Measurements from ENCODE around the gene CYP2C19.
"Not testable (repeated sequence)": the region's sequence is repeated elsewhere in the genome, so short reads cannot be mapped to it uniquely, and the experiment has no call there.

Gene CYP2C19

GRCh38 chr10:94762393-94762792 lies at the start of gene CYP2C19:
CYP2C19 (plus strand) TSS chr10:94762681; CDS start chr10:94762706, 25 bp downstream.
- no peak for DNase-seq (ENCODE audit: low read depth)
- Histone ChIP-seq H3K9me3 (ENCODE audit: control insufficient read depth, low read length) (no peaks in the 10 kb centered on the region), H3K27me3 (replicated peaks; ENCODE audit: control insufficient read depth, insufficient read depth, low read length) (no peaks in the 10 kb centered on the region), H3K36me3 (ENCODE audit: control insufficient read depth, insufficient read depth, low read length, severe bottlenecking) (no peaks in the 10 kb centered on the region), H3K4me3 (ENCODE audit: low read length) (no peak within 1 kb of the TSS), H3K9ac (ENCODE audit: low read length) (no peak within 1 kb of the TSS), H3K4me1 (ENCODE audit: control insufficient read depth, insufficient read depth, low read length) (no peaks in the 10 kb centered on the region)

GRCh38 chr10:94725871-94726270 lies 36.6 kb upstream of the CYP2C19 start:
- no peak for DNase-seq (ENCODE audit: low read depth)
- Histone ChIP-seq H3K9me3 (ENCODE audit: control insufficient read depth, low read length) (no peaks in the 10 kb centered on the region), H3K4me3 (ENCODE audit: low read length) (no peak overlapping the region), H3K27me3 (replicated peaks; ENCODE audit: control insufficient read depth, insufficient read depth, low read length) (no peaks in the 10 kb centered on the region), H3K9ac (ENCODE audit: low read length) (no peak overlapping the region), H3K4me1 (ENCODE audit: control insufficient read depth, insufficient read depth, low read length) (no peaks in the 10 kb centered on the region), H3K36me3 (ENCODE audit: control insufficient read depth, insufficient read depth, low read length, severe bottlenecking) (no peaks in the 10 kb centered on the region)

GRCh38 chr10:94735197-94735596 lies 27.3 kb upstream of the CYP2C19 start:
- DNase-seq (ENCODE audit: low read depth) = no peak

GRCh38 chr10:94738588-94738987 lies 23.9 kb upstream of the CYP2C19 start:
- no peak for DNase-seq (ENCODE audit: low read depth)
- H3K9me3 ChIP-seq (ENCODE audit: control insufficient read depth, low read length) = no peaks in the 10 kb centered on the region
- H3K4me1 ChIP-seq (ENCODE audit: control insufficient read depth, insufficient read depth, low read length) = no peaks in the 10 kb centered on the region
- no peaks in the 10 kb centered on the region for H3K27me3 ChIP-seq (replicated peaks; ENCODE audit: control insufficient read depth, insufficient read depth, low read length)
- H3K4me3 ChIP-seq (ENCODE audit: low read length) = no peak overlapping the region
- no peaks in the 10 kb centered on the region for H3K36me3 ChIP-seq (ENCODE audit: control insufficient read depth, insufficient read depth, low read length, severe bottlenecking)
- H3K9ac ChIP-seq (ENCODE audit: low read length) = no peak overlapping the region

More at GRCh38 chr10:94735197-94735596, 27.3 kb upstream of the CYP2C19 start:
- no peaks in the 10 kb centered on the region for H3K36me3 ChIP-seq (ENCODE audit: control insufficient read depth, insufficient read depth, low read length, severe bottlenecking)
- no peaks in the 10 kb centered on the region for H3K27me3 ChIP-seq (replicated peaks; ENCODE audit: control insufficient read depth, insufficient read depth, low read length)
- H3K9ac ChIP-seq (ENCODE audit: low read length) = no peak overlapping the region
- no peak overlapping the region for H3K4me3 ChIP-seq (ENCODE audit: low read length)
- no peaks in the 10 kb centered on the region for H3K9me3 ChIP-seq (ENCODE audit: control insufficient read depth, low read length)
- H3K4me1 ChIP-seq (ENCODE audit: control insufficient read depth, insufficient read depth, low read length) = no peaks in the 10 kb centered on the region

GRCh38 chr10:94747137-94747536 lies 15.3 kb upstream of the CYP2C19 start:
- no peak for DNase-seq (ENCODE audit: low read depth)
- Histone ChIP-seq H3K9ac (ENCODE audit: low read length) (no peak overlapping the region), H3K4me3 (ENCODE audit: low read length) (no peak overlapping the region), H3K9me3 (ENCODE audit: control insufficient read depth, low read length) (no peaks in the 10 kb centered on the region), H3K36me3 (ENCODE audit: control insufficient read depth, insufficient read depth, low read length, severe bottlenecking) (no peaks in the 10 kb centered on the region), H3K4me1 (ENCODE audit: control insufficient read depth, insufficient read depth, low read length) (no peaks in the 10 kb centered on the region), H3K27me3 (replicated peaks; ENCODE audit: control insufficient read depth, insufficient read depth, low read length) (no peaks in the 10 kb centered on the region)

GRCh38 chr10:94747838-94748237 lies 14.6 kb upstream of the CYP2C19 start:
- H3K4me3 ChIP-seq (ENCODE audit: low read length) = no peak overlapping the region
- H3K4me1 ChIP-seq (ENCODE audit: control insufficient read depth, insufficient read depth, low read length) = no peaks in the 10 kb centered on the region
- no peaks in the 10 kb centered on the region for H3K9me3 ChIP-seq (ENCODE audit: control insufficient read depth, low read length)
- H3K27me3 ChIP-seq (replicated peaks; ENCODE audit: control insufficient read depth, insufficient read depth, low read length) = no peaks in the 10 kb centered on the region
- no peaks in the 10 kb centered on the region for H3K36me3 ChIP-seq (ENCODE audit: control insufficient read depth, insufficient read depth, low read length, severe bottlenecking)
- no peak for DNase-seq (ENCODE audit: low read depth)
- H3K9ac ChIP-seq (ENCODE audit: low read length) = no peak overlapping the region

GRCh38 chr10:94757916-94758315 lies 4.6 kb upstream of the CYP2C19 start:
- no peaks in the 10 kb centered on the region for H3K36me3 ChIP-seq (ENCODE audit: control insufficient read depth, insufficient read depth, low read length, severe bottlenecking)
- H3K4me3 ChIP-seq (ENCODE audit: low read length) = no peak overlapping the region
- no peaks in the 10 kb centered on the region for H3K4me1 ChIP-seq (ENCODE audit: control insufficient read depth, insufficient read depth, low read length)
- H3K27me3 ChIP-seq (replicated peaks; ENCODE audit: control insufficient read depth, insufficient read depth, low read length) = no peaks in the 10 kb centered on the region
- DNase-seq (ENCODE audit: low read depth) = no peak
- no peak overlapping the region for H3K9ac ChIP-seq (ENCODE audit: low read length)
- no peaks in the 10 kb centered on the region for H3K9me3 ChIP-seq (ENCODE audit: control insufficient read depth, low read length)

GRCh38 chr10:94760586-94761178 lies 1.8 kb upstream of the CYP2C19 start:
- DNase-seq (ENCODE audit: low read depth) = no peak
- H3K4me3 ChIP-seq (ENCODE audit: low read length) = no peak overlapping the region
- no peaks in the 10 kb centered on the region for H3K27me3 ChIP-seq (replicated peaks; ENCODE audit: control insufficient read depth, insufficient read depth, low read length)
- no peaks in the 10 kb centered on the region for H3K36me3 ChIP-seq (ENCODE audit: control insufficient read depth, insufficient read depth, low read length, severe bottlenecking)
- no peak overlapping the region for H3K9ac ChIP-seq (ENCODE audit: low read length)
- no peaks in the 10 kb centered on the region for H3K4me1 ChIP-seq (ENCODE audit: control insufficient read depth, insufficient read depth, low read length)
- H3K9me3 ChIP-seq (ENCODE audit: control insufficient read depth, low read length) = no peaks in the 10 kb centered on the region

GRCh38 chr10:94775425-94775824 lies 12.9 kb downstream of the CYP2C19 start:
- not testable (repeated sequence) for H3K27me3 ChIP-seq (replicated peaks; ENCODE audit: control insufficient read depth, insufficient read depth, low read length); H3K9me3 ChIP-seq (ENCODE audit: control insufficient read depth, low read length); H3K9ac ChIP-seq (ENCODE audit: low read length); DNase-seq (ENCODE audit: low read depth); H3K36me3 ChIP-seq (ENCODE audit: control insufficient read depth, insufficient read depth, low read length, severe bottlenecking); H3K4me1 ChIP-seq (ENCODE audit: control insufficient read depth, insufficient read depth, low read length); H3K4me3 ChIP-seq (ENCODE audit: low read length)

- no peak for DNase-seq (ENCODE audit: low read depth)
- no peaks in the 10 kb centered on the region for H3K27me3 ChIP-seq (replicated peaks; ENCODE audit: control insufficient read depth, insufficient read depth, low read length)
- no peaks in the 10 kb centered on the region for H3K9me3 ChIP-seq (ENCODE audit: control insufficient read depth, low read length)
- no peaks in the 10 kb centered on the region for H3K36me3 ChIP-seq (ENCODE audit: control insufficient read depth, insufficient read depth, low read length, severe bottlenecking)
- no peak overlapping the region for H3K4me3 ChIP-seq (ENCODE audit: low read length)
- H3K4me1 ChIP-seq (ENCODE audit: control insufficient read depth, insufficient read depth, low read length) = no peaks in the 10 kb centered on the region
- no peak overlapping the region for H3K9ac ChIP-seq (ENCODE audit: low read length)
Measured at GRCh38 chr10:94777886-94778458, 15.5 kb downstream of the CYP2C19 start.

- Histone ChIP-seq H3K36me3 (ENCODE audit: control insufficient read depth, insufficient read depth, low read length, severe bottlenecking) (no peaks in the 10 kb centered on the region), H3K9me3 (ENCODE audit: control insufficient read depth, low read length) (no peaks in the 10 kb centered on the region)
Measured at GRCh38 chr10:94780844-94781243, 18.4 kb downstream of the CYP2C19 start.

GRCh38 chr10:94784256-94784655 lies 21.8 kb downstream of the CYP2C19 start:
- H3K4me1 ChIP-seq (ENCODE audit: control insufficient read depth, insufficient read depth, low read length) = no peaks in the 10 kb centered on the region
- no peaks in the 10 kb centered on the region for H3K36me3 ChIP-seq (ENCODE audit: control insufficient read depth, insufficient read depth, low read length, severe bottlenecking)

More at GRCh38 chr10:94780844-94781243, 18.4 kb downstream of the CYP2C19 start:
- Histone ChIP-seq H3K4me3 (ENCODE audit: low read length) (no peak overlapping the region), H3K9ac (ENCODE audit: low read length) (no peak overlapping the region), H3K27me3 (replicated peaks; ENCODE audit: control insufficient read depth, insufficient read depth, low read length) (no peaks in the 10 kb centered on the region), H3K4me1 (ENCODE audit: control insufficient read depth, insufficient read depth, low read length) (no peaks in the 10 kb centered on the region)
- no peak for DNase-seq (ENCODE audit: low read depth)

More at GRCh38 chr10:94784256-94784655, 21.8 kb downstream of the CYP2C19 start:
- no peak overlapping the region for H3K4me3 ChIP-seq (ENCODE audit: low read length)
- DNase-seq (ENCODE audit: low read depth) = no peak
- no peak overlapping the region for H3K9ac ChIP-seq (ENCODE audit: low read length)
- no peaks in the 10 kb centered on the region for H3K27me3 ChIP-seq (replicated peaks; ENCODE audit: control insufficient read depth, insufficient read depth, low read length)
- H3K9me3 ChIP-seq (ENCODE audit: control insufficient read depth, low read length) = no peaks in the 10 kb centered on the region

Measured in adipocyte (in vitro differentiated cells).